HFF-Myc (cell line): ENCODE measurements around the gene HIVEP3.

ENCODE experiments used
- DNase-seq: peaks from one replicate; pipeline ENCODE4 v3.0.0-alpha.2; 2011; ENCODE audit warnings: low read depth; ENCODE audit errors: extremely low read depth
- H3K4me3 ChIP-seq: replicated peaks from 2 replicates; pipeline ENCODE4 v1.5.1; 2011; ENCODE audit warnings: low read depth, mild to moderate bottlenecking, control low read depth, low read length
- TF ChIP-seq, protein P1 (sequence below): IDR thresholded peaks from 2 replicates; pipeline ENCODE4 v1.5.1; 2012; ENCODE audit warnings: mild to moderate bottlenecking, low read depth, low read length, control low read depth; ENCODE audit errors: missing control alignments

Gene HIVEP3

DNA sequence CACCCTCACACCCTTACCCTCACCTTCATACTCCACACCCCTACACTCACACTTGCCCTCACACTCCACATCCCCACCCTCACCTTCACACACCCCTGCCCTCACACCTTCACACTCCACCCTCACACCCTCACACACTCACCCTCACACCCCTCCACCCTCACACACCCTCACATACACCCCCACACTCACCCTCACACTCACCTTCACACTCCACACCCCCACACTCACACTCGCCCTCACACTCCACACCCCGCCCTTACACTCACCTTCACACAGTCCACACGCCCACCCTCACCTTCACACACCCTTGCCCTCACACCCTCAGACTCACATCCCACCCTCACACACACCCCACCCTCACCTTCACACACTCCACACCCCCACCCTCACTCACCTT lies 390.6 kb downstream of the HIVEP3 start:
- no peak for DNase-seq
- TF ChIP-seq, protein P1, sequence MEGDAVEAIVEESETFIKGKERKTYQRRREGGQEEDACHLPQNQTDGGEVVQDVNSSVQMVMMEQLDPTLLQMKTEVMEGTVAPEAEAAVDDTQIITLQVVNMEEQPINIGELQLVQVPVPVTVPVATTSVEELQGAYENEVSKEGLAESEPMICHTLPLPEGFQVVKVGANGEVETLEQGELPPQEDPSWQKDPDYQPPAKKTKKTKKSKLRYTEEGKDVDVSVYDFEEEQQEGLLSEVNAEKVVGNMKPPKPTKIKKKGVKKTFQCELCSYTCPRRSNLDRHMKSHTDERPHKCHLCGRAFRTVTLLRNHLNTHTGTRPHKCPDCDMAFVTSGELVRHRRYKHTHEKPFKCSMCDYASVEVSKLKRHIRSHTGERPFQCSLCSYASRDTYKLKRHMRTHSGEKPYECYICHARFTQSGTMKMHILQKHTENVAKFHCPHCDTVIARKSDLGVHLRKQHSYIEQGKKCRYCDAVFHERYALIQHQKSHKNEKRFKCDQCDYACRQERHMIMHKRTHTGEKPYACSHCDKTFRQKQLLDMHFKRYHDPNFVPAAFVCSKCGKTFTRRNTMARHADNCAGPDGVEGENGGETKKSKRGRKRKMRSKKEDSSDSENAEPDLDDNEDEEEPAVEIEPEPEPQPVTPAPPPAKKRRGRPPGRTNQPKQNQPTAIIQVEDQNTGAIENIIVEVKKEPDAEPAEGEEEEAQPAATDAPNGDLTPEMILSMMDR: no peak
- H3K4me3 ChIP-seq: no peak overlapping the region

DNA sequence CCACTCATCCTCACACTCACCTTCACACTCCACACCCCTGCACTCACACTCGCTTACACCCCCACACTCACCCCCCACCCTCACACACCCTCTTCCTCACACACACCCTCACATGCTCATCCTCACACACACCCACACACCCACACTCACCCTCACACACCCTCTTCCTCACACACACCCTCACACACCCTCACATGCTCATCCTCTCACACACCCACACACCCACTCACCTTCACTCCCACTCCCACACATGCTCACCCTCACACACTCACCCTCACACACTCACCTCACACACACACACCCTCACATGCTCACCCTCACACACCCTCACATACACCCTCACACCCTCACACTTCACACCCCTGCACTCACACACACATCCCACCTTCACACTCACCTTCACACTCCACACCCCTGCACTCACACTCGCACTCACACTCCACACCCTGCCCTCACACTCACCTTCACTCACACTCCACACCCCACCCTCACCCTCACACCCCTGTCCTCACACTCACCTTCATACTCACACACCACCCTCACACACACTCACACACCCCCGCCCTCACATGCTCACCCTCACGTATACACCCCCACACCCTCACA lies 391.7 kb downstream of the HIVEP3 start:
- TF ChIP-seq, protein P1: no peak

DNA sequence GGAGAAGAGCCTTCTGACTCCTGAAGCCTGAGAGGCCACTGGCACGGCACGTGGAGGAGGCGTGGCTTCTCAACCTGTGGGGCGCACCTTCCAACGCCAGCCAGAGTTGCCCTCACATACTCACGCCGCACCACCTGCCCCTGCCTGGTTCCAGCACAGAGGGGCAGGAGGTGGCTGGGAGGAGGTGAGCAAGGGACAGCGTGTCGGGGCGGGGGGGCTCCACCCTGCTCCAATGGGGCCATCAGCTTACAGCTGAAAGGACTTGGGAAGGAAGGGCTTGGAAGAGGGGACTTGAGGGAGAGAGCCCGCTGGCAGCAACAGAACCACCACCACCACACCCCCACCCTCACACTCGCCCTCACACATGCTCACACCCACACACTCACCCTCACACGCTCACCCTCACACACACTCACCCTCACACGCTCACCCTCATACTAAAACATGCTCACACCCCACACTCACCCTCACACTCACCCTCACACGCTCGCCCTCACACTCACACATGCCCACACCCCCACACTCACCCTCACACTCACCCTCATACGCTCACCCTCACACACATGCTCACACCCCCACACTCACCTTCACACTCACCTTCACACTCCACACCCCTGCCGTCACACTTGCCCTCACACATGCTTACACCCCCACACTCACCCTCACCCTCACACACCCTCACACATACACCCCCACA lies 392.7 kb downstream of the HIVEP3 start:
- TF ChIP-seq, protein P1: no peak
- H3K4me3 ChIP-seq: no peak overlapping the region
- no peak for DNase-seq

More for the DNA sequence above, 391.7 kb downstream of the HIVEP3 start:
- no peak for DNase-seq
- H3K4me3 ChIP-seq: no peak overlapping the region

DNA sequence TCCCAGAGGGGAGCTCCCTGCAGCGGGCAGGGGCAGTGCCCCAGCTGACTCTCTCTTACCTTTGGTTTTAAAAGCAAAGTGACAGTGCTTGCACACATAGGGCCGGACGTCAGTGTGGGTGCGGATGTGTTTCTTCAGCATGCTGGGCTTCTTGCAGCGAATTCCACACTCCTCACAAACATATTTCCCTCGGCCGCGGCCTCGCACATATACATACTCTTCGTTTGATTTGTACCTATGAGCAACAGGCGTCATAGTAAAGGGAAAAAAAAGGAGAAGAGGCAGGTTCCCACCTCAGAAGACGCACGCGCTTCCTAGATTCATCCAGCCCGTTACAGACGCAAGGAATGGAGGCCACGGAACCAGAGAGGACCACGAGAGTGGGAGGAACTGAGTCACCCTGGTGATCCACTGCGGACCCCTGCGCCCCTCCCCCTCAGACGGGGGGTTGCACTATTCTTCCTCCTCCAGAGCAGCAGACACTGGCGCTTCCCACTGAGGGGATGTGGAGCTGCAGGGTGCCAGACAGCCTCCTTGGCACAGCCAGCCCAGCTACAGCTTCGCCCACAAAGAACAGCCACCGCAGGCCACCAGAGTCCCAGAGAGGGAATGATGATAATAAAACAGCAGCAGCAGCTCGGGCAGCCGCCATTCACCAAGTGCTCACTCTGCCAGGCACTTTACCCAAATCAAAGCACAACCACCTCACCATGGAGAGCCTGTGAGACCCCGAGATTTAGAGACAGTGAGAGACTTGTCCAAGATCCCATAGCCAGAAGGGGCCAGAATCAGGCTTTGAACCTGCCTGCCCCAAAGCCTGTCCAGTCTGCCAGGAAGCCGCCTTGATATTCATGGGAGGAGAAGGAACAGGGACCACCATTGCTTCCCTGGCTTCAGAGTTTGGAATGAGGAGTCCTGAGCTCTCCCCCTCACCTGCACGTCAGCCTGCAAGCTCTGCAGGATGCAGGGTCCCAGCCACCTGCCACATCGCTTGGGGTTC lies 393.7 kb downstream of the HIVEP3 start:
- H3K4me3 ChIP-seq: no peak overlapping the region
- DNase-seq: no peak
- TF ChIP-seq, protein P1: no peak

DNA sequence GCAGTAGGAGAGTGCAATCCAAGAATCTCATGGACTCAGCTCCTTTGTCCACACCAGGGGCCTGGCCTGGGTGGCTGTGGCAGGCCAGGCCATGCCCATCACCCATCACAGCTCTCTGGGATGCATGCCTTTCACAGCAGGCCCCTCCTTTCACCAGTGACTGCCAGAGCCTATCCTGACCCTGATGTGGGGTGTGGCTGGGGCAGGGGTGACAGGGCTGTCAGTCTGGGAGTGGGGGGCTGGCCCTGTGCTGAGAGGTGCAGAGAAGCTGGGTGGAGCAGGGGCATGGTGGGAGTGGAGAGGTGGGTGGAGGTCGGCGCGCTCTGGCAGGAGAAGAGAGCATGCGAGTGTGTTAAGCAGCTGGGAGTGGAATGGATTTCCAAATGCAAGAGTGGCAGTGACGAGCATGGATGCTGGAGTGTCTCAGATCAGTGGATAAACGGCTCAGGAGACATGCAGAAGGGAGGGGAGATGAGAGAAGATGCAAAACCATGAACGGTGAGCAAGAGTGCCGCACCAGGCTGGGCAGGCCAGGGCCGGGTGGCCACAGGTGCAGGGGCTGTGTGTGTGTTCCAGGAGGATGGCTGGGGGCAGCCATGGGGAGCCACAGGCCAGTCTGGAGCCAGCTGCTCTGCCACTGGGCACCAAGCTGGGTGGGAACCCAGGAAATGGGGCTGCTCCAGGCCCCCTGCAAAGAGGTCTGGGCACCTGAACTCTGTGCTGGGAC lies 394.6 kb downstream of the HIVEP3 start:
- H3K4me3 ChIP-seq: no peak overlapping the region
- DNase-seq: no peak
- TF ChIP-seq, protein P1: no peak

DNA sequence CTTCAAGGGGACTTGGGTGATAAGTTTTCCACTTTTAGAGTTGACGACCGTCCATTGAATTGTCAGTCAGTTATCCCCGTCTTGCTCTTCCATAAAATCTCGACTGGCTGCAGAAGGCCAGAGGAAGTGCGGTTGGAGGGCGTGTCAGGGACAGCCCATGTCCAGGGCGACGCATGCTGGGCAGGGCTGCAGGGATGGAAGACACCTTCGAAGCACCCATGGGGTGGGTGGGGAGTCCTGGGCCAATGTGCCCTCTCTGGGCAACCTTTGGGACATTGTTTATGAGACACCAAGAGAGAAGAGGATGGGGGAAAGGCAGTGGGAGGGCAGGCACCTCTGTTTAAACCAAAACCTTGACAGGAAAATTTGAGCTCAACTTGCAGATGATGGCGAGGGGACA lies 395.7 kb downstream of the HIVEP3 start:
- TF ChIP-seq, protein P1: no peak
- H3K4me3 ChIP-seq: no peak overlapping the region
- no peak for DNase-seq
